Measurements from ENCODE around the gene ZNF625. TPM values are rescaled to one million over a fixed set of nuclear protein-coding genes. Genes with fewer than 3 reads are reported as not detected.

Gene ZNF625
- total RNA-seq, 1 experiment from 2014 or later, result 7.9 TPM

Other genes with a start within 250 kb of the ZNF625 start
- gene ZNF700, start 231.6 kb downstream of the ZNF625 start, total RNA-seq (2021; ENCODE audit: unreplicated experiment), result 10.4 TPM
- 0.39 TPM for gene ZNF763, start 191.7 kb downstream of the ZNF625 start, total RNA-seq (2021; ENCODE audit: unreplicated experiment)
- 4.7 TPM for gene ZNF433, start 121.1 kb downstream of the ZNF625 start, total RNA-seq (2021; ENCODE audit: unreplicated experiment)
- 2.1 TPM for gene ZNF878, start 103.8 kb downstream of the ZNF625 start, total RNA-seq (2021; ENCODE audit: unreplicated experiment)
- 8.6 TPM for gene ZNF844, start 92.0 kb downstream of the ZNF625 start, total RNA-seq (2021; ENCODE audit: unreplicated experiment)
- gene ZNF20, start 16.4 kb downstream of the ZNF625 start, total RNA-seq (2021; ENCODE audit: unreplicated experiment), result 4.9 TPM
- 4.6 TPM for gene ZNF136, start 6.4 kb upstream of the ZNF625 start, total RNA-seq (2021; ENCODE audit: unreplicated experiment)
- 5.0 TPM for gene ZNF44, start 138.1 kb upstream of the ZNF625 start, total RNA-seq (2021; ENCODE audit: unreplicated experiment)
- gene ZNF563, start 176.9 kb upstream of the ZNF625 start, total RNA-seq (2021; ENCODE audit: unreplicated experiment), result 2.2 TPM
- 2.5 TPM for gene ZNF442, start 208.9 kb upstream of the ZNF625 start, total RNA-seq (2021; ENCODE audit: unreplicated experiment)
- 4.5 TPM for gene ZNF799, start 244.5 kb upstream of the ZNF625 start, total RNA-seq (2021; ENCODE audit: unreplicated experiment)

All from Panc1 (cell line).